Stimulated activated CD4-positive, alpha-beta T cell treated with anti-CD3 and anti-CD28 coated beads, TNF-alpha, amount 100 ng/mL, for 24 hours (primary cell): ENCODE measurements around the gene DOK6.

Experiments
- DNase-seq, 3 experiments: peaks; one replicate each; pipeline ENCODE4 v3.0.0-alpha.2; 2020; ENCODE audit warnings: low read depth in 3 of 3

The DOK6 gene

GRCh38 chr18:69752737-69753380, 352.2 kb downstream of the DOK6 start:
- no peak for DNase-seq

GRCh38 chr18:69754108-69754507, 353.4 kb downstream of the DOK6 start:
- no peak for DNase-seq

- no peak for DNase-seq
These were observed 354.4 kb downstream of the DOK6 start for GRCh38 chr18:69755041-69755440.

GRCh38 chr18:69755856-69756496, 355.3 kb downstream of the DOK6 start:
- no peak for DNase-seq

GRCh38 chr18:69757733-69758132, 357.0 kb downstream of the DOK6 start:
- no peak for DNase-seq

GRCh38 chr18:69758458-69758857, 357.8 kb downstream of the DOK6 start:
- no peak for DNase-seq

- no peak for DNase-seq
These were observed 358.4 kb downstream of the DOK6 start for GRCh38 chr18:69759046-69759445.

GRCh38 chr18:69763002-69763401, 362.3 kb downstream of the DOK6 start:
- DNase-seq, result no peak

- no peak for DNase-seq
These were observed 363.1 kb downstream of the DOK6 start for GRCh38 chr18:69763821-69764220.

- no peak for DNase-seq
These were observed 369.6 kb downstream of the DOK6 start for GRCh38 chr18:69770238-69770637.

- no peak for DNase-seq
These were observed 374.1 kb downstream of the DOK6 start for GRCh38 chr18:69774831-69775230.

GRCh38 chr18:69777248-69777647, 376.6 kb downstream of the DOK6 start:
- no peak for DNase-seq

GRCh38 chr18:69778680-69779079, 378.0 kb downstream of the DOK6 start:
- no peak for DNase-seq

- DNase-seq, result no peak
These were observed 380.2 kb downstream of the DOK6 start for GRCh38 chr18:69780851-69781250.

GRCh38 chr18:69784815-69785214, 384.1 kb downstream of the DOK6 start:
- DNase-seq, result no peak

- no peak for DNase-seq
These were observed 384.8 kb downstream of the DOK6 start for GRCh38 chr18:69785466-69785865.

- no peak for DNase-seq
These were observed 385.7 kb downstream of the DOK6 start for GRCh38 chr18:69786427-69786826.

- DNase-seq, result no peak
These were observed 387.3 kb downstream of the DOK6 start for GRCh38 chr18:69787825-69788547.

GRCh38 chr18:69789794-69790193, 389.1 kb downstream of the DOK6 start:
- no peak for DNase-seq

- no peak for DNase-seq
These were observed 390.0 kb downstream of the DOK6 start for GRCh38 chr18:69790649-69791048.

GRCh38 chr18:69795791-69796190, 395.1 kb downstream of the DOK6 start:
- DNase-seq, result no peak

- DNase-seq, result no peak
These were observed 404.3 kb downstream of the DOK6 start for GRCh38 chr18:69804776-69805501.
